Smooth muscle cell (in vitro differentiated cells): ENCODE measurements around the gene SEC24B. TPM values are rescaled to one million over a fixed set of nuclear protein-coding genes. Genes with fewer than 3 reads are reported as not detected.
"Not testable (repeated sequence)": the region's sequence is repeated elsewhere in the genome, so short reads cannot be mapped to it uniquely, and the experiment has no call there.

Experiments
- DNase-seq: peaks from one replicate; lab custom pipeline; 2025; ENCODE audit not compliant: unreplicated experiment; lab: John Stamatoyannopoulos, UW
- H2AFZ ChIP-seq: fragments of 200-600 bp; sonication (generic); 2 replicates; pipeline ENCODE4 v1.6.0; 2016; ENCODE audit warnings: antibody characterized with exemption, low read depth, mild to moderate bottlenecking
- H3F3A ChIP-seq: fragments of 200-600 bp; sonication (generic); 2 replicates; pipeline ENCODE4 v1.6.0; 2017; ENCODE audit warnings: antibody characterized with exemption, low read depth
- H3K27ac ChIP-seq: fragments of 200-600 bp; sonication (generic); 2 replicates; pipeline ENCODE4 v1.5.1; 2016; ENCODE audit warnings: low read depth, mild to moderate bottlenecking
- H3K27me3 ChIP-seq: fragments of 200-600 bp; sonication (generic); 2 replicates; pipeline ENCODE4 v1.6.1; 2016; ENCODE audit warnings: low read depth, mild to moderate bottlenecking
- H3K36me3 ChIP-seq: fragments of 200-600 bp; sonication (generic); 2 replicates; pipeline ENCODE4 v1.5.1; 2016; ENCODE audit warnings: low read depth
- H3K4me1 ChIP-seq: fragments of 200-600 bp; sonication (generic); 2 replicates; pipeline ENCODE4 v1.5.1; 2016; ENCODE audit warnings: low read depth
- H3K4me2 ChIP-seq: fragments of 200-600 bp; sonication (generic); 2 replicates; pipeline ENCODE4 v1.6.0; 2016; ENCODE audit warnings: mild to moderate bottlenecking
- H3K4me3 ChIP-seq: fragments of 200-600 bp; sonication (generic); 2 replicates; pipeline ENCODE4 v1.5.1; 2016; ENCODE audit warnings: mild to moderate bottlenecking
- H3K79me2 ChIP-seq: fragments of 200-600 bp; sonication (generic); 2 replicates; pipeline ENCODE4 v1.6.0; 2016; ENCODE audit warnings: low read depth, mild to moderate bottlenecking
- H3K9ac ChIP-seq: fragments of 200-600 bp; sonication (generic); 2 replicates; pipeline ENCODE4 v1.6.0; 2016; ENCODE audit warnings: low read depth
- H3K9me3 ChIP-seq: fragments of 200-600 bp; sonication (generic); replicated peaks from 2 replicates; pipeline ENCODE4 v1.5.1; 2016; ENCODE audit warnings: low read depth
- H4K20me1 ChIP-seq: fragments of 200-600 bp; sonication (generic); 2 replicates; pipeline ENCODE4 v1.6.0; 2016; ENCODE audit warnings: low read depth
- WGBS: methylation state at CpG from one replicate; pipeline ENCODE4 v1.1.7; 2016; ENCODE audit warnings: low lambda C conversion rate; 5-methylcytosine and 5-hydroxymethylcytosine counted together
- polyA plus RNA-seq: library from polyadenylated mRNA; unstranded; fragments of >200 nt; fragmentation: Nextera tagmentation; extraction: Ambion mirVana; gene quantifications from 2 replicates; pipeline ENCODE4 v1.2.1, GENCODE V29; 2016
- total RNA-seq: library from RNA; depleted of rRNA; stranded (reverse); fragments of >200 nt; gene quantifications from 2 replicates; pipeline ENCODE4 v1.2.3, GENCODE V29; 2014
- TF ChIP-seq, protein P1 (sequence below): fragments of 200-600 bp; sonication (generic); IDR thresholded peaks from 2 replicates; pipeline ENCODE4 v1.5.1; 2017; ENCODE audit warnings: borderline replicate concordance, mild to moderate bottlenecking, antibody characterized with exemption; ENCODE audit not compliant: insufficient read depth, poor library complexity, severe bottlenecking

Gene SEC24B
- total and polyA plus RNA-seq, 2 experiments from 2014 or later, result 18.3 to 57.5 TPM

DNA sequence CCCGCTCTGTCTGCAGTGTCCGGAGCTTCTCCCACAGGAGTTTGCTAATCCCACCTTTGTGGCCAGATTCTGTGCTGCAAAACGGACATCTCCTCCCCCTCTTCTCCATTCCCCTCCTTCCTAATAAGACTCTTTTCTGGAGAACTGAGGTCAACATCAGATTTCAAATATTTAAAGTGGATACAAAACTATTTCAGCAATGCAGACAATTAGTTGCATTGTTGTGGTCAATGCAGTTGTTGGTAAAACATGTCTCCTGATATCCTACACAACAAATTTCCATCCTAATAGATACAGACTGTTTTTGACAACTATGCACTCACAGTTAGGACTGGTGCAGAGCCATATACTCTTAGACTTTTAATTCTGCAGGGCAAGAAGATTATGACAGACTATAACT lies 121.4 kb downstream of the SEC24B start:
- Histone ChIP-seq H2AFZ (no peak overlapping the region), H3K9ac (no peak overlapping the region), H3K4me3 (no peak overlapping the region), H3K4me1 (peaks cover 8% of the 10 kb centered on the region), H3F3A (no peaks in the 10 kb centered on the region), H3K79me2 (no peaks in the 10 kb centered on the region), H4K20me1 (no peaks in the 10 kb centered on the region), H3K36me3 (no peaks in the 10 kb centered on the region), H3K27ac (no peak overlapping the region), H3K4me2 (no peak overlapping the region), H3K27me3 (no peaks in the 10 kb centered on the region), H3K9me3 (no peaks in the 10 kb centered on the region)
- 82% methylated on average over 3 of the region's 3 CpGs for WGBS
- no peak for DNase-seq
- TF ChIP-seq, protein P1, sequence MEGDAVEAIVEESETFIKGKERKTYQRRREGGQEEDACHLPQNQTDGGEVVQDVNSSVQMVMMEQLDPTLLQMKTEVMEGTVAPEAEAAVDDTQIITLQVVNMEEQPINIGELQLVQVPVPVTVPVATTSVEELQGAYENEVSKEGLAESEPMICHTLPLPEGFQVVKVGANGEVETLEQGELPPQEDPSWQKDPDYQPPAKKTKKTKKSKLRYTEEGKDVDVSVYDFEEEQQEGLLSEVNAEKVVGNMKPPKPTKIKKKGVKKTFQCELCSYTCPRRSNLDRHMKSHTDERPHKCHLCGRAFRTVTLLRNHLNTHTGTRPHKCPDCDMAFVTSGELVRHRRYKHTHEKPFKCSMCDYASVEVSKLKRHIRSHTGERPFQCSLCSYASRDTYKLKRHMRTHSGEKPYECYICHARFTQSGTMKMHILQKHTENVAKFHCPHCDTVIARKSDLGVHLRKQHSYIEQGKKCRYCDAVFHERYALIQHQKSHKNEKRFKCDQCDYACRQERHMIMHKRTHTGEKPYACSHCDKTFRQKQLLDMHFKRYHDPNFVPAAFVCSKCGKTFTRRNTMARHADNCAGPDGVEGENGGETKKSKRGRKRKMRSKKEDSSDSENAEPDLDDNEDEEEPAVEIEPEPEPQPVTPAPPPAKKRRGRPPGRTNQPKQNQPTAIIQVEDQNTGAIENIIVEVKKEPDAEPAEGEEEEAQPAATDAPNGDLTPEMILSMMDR, result no peak

DNA sequence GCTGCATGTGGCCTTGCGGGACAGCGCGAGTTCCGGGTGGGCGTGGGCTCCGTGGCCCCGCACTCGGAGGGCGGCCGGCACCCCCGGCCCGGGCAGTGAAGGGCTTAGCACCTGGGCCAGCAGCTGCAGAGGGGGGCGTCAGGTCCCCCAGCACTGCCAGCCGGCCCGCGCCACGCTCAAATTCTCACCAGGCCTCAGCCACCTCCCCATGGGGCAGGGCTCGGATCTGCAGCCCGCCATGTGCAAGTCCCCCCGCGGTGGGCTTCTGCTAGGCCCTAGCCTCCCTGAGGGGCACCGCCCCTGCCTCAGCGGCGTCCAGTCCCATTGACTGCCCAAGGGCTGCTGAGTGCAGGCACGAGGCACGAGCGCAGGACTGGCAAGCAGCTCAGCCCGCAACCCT lies 123.8 kb downstream of the SEC24B start:
- 96% methylated on average over 28 of the region's 28 CpGs for WGBS
- H3F3A ChIP-seq, result no peaks in the 10 kb centered on the region
- no peak overlapping the region for H3K27ac ChIP-seq
- no peaks in the 10 kb centered on the region for H4K20me1 ChIP-seq
- H3K4me3 ChIP-seq, result no peak overlapping the region
- TF ChIP-seq, protein P1, result no peak
- no peak overlapping the region for H2AFZ ChIP-seq
- H3K9me3 ChIP-seq, result no peaks in the 10 kb centered on the region
- H3K9ac ChIP-seq, result no peak overlapping the region
- H3K36me3 ChIP-seq, result no peaks in the 10 kb centered on the region
- no peak overlapping the region for H3K4me2 ChIP-seq
- H3K79me2 ChIP-seq, result no peaks in the 10 kb centered on the region
- H3K4me1 ChIP-seq, result peaks cover 16% of the 10 kb centered on the region
- no peaks in the 10 kb centered on the region for H3K27me3 ChIP-seq
- no peak for DNase-seq

- H4K20me1 ChIP-seq, DNase-seq, H2AFZ ChIP-seq, H3K9me3 ChIP-seq, H3K9ac ChIP-seq, H3K4me3 ChIP-seq, H3K27me3 ChIP-seq, H3K79me2 ChIP-seq, H3K4me2 ChIP-seq, H3K27ac ChIP-seq, H3K36me3 ChIP-seq, H3F3A ChIP-seq: not testable (repeated sequence)
- H3K4me1 ChIP-seq, result peaks cover 16% of the 10 kb centered on the region
- WGBS, result 97% methylated on average over 6 of the region's 6 CpGs
Measured at GRCh38 chr4:109558095-109558494, 124.5 kb downstream of the SEC24B start.

GRCh38 chr4:109559625-109559982 lies 126.0 kb downstream of the SEC24B start:
- Histone ChIP-seq H3K4me1 (peaks cover 16% of the 10 kb centered on the region), H4K20me1 (no peaks in the 10 kb centered on the region), H3K79me2 (no peaks in the 10 kb centered on the region), H2AFZ (no peak overlapping the region), H3F3A (no peaks in the 10 kb centered on the region), H3K36me3 (no peaks in the 10 kb centered on the region), H3K27me3 (no peaks in the 10 kb centered on the region), H3K9me3 (no peaks in the 10 kb centered on the region), H3K4me2 (peak overlapping the region; percentile 89), H3K9ac (no peak overlapping the region), H3K27ac (no peak overlapping the region), H3K4me3 (peak overlapping the region; percentile 55)
- TF ChIP-seq, protein P1, result no peak
- WGBS, result 5% methylated on average over 27 of the region's 27 CpGs
- DNase-seq, result no peak
